A549 (cell line): ENCODE data around the gene NMUR2.

Source experiments
- BHLHE40 ChIP-seq: IDR thresholded peaks from 2 replicates; pipeline ENCODE4 v1.6.1; 2012; ENCODE audit warnings: low read depth, low read length, inconsistent platforms
- CEBPB ChIP-seq, 2 experiments: fragments of >200 bp in 1 of 2; sonication (Bioruptor Twin) in 1 of 2; formaldehyde crosslinking in 1 of 2; IDR thresholded peaks; 2 replicates each; pipeline ENCODE4 v1.6.1; 2012 to 2016
- CHD4 ChIP-seq: fragments of 200-600 bp; sonication (generic); IDR thresholded peaks from 2 replicates; pipeline ENCODE4 v1.6.1; 2016; ENCODE audit warnings: antibody characterized with exemption, mild to moderate bottlenecking, borderline replicate concordance
- HOXA7 ChIP-seq: fragments of 250-450 bp; sonication (Bioruptor Pico); IDR thresholded peaks from 2 replicates; pipeline ENCODE4 v1.5.0; 2020; ENCODE audit warnings: mild to moderate bottlenecking, moderate library complexity
- HOXB13 ChIP-seq: fragments of 250-450 bp; sonication (Bioruptor Pico); IDR thresholded peaks from 2 replicates; pipeline ENCODE4 v1.5.0; 2020; ENCODE audit warnings: low read depth, mild to moderate bottlenecking, moderate library complexity
- JUN ChIP-seq, 2 experiments: fragments of >200 bp; sonication (Bioruptor Twin); formaldehyde crosslinking; IDR thresholded peaks; 2 replicates in 1 of 2; 3 replicates in 1 of 2; pipeline ENCODE4 v1.6.1; 2016 to 2017
- MAFK ChIP-seq: fragments of 450-650 bp; IDR thresholded peaks from 2 replicates; pipeline ENCODE4 v1.6.1; 2014; ENCODE audit not compliant: partially characterized antibody
- ZNF302 ChIP-seq: fragments of 250-450 bp; sonication (Bioruptor Pico); IDR thresholded peaks from 2 replicates; pipeline ENCODE4 v1.9.0; 2021; ENCODE audit warnings: inconsistent platforms, mild to moderate bottlenecking, moderate library complexity
- TF ChIP-seq, protein P1 (sequence below): fragments of 150-350 bp; IDR thresholded peaks from 2 replicates; pipeline ENCODE4 v1.6.1; 2014; ENCODE audit warnings: low read depth, mild to moderate bottlenecking, low read length
- TF ChIP-seq, protein P2 (sequence below): fragments of >200 bp; sonication (Bioruptor Twin); formaldehyde crosslinking; IDR thresholded peaks from 3 replicates; pipeline ENCODE4 v1.5.1; 2016
- TF ChIP-seq, protein P3 (sequence below): fragments of 200-600 bp; sonication (generic); IDR thresholded peaks from 2 replicates; pipeline ENCODE4 v1.6.1; 2016; ENCODE audit warnings: antibody characterized with exemption, mild to moderate bottlenecking, moderate library complexity
- TF ChIP-seq, protein P4 (sequence below): IDR thresholded peaks from 2 replicates; pipeline ENCODE4 v1.6.1; 2012; ENCODE audit warnings: low read depth, borderline replicate concordance

DNA sequence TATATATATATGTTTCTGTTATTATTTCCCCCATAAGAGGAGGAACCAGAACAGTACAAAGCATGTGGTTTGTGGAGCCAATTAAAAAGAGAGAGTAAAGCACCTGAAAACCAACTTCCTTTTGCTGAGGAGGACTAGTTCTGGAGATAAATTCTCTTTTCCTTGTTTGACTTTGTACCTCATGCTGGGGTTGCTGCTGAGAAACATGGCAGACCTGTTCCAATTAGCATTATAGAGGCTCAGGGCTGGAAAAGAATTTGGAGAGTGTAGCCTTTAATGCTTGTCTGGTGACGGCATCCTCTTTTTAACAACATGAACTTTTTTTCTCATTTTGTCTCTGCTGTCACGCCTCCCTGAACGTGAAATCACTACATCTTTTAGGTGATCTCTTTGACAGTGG, 32.8 kb upstream of the NMUR2 start:
- TF ChIP-seq, protein P1, sequence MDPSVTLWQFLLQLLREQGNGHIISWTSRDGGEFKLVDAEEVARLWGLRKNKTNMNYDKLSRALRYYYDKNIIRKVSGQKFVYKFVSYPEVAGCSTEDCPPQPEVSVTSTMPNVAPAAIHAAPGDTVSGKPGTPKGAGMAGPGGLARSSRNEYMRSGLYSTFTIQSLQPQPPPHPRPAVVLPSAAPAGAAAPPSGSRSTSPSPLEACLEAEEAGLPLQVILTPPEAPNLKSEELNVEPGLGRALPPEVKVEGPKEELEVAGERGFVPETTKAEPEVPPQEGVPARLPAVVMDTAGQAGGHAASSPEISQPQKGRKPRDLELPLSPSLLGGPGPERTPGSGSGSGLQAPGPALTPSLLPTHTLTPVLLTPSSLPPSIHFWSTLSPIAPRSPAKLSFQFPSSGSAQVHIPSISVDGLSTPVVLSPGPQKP: no peak
- TF ChIP-seq JUN (IDR thresholded peaks at IDR 0.05) (no peak), CHD4 (no peak), CEBPB (IDR thresholded peaks at IDR 0.05) (no peak), HOXA7 (CRISPR knock-in tag) (no peak), BHLHE40 (no peak), MAFK (no peak), HOXB13 (CRISPR knock-in tag) (no peak), ZNF302 (CRISPR knock-in tag) (no peak)
- TF ChIP-seq, protein P2, sequence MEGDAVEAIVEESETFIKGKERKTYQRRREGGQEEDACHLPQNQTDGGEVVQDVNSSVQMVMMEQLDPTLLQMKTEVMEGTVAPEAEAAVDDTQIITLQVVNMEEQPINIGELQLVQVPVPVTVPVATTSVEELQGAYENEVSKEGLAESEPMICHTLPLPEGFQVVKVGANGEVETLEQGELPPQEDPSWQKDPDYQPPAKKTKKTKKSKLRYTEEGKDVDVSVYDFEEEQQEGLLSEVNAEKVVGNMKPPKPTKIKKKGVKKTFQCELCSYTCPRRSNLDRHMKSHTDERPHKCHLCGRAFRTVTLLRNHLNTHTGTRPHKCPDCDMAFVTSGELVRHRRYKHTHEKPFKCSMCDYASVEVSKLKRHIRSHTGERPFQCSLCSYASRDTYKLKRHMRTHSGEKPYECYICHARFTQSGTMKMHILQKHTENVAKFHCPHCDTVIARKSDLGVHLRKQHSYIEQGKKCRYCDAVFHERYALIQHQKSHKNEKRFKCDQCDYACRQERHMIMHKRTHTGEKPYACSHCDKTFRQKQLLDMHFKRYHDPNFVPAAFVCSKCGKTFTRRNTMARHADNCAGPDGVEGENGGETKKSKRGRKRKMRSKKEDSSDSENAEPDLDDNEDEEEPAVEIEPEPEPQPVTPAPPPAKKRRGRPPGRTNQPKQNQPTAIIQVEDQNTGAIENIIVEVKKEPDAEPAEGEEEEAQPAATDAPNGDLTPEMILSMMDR: no peak
- TF ChIP-seq, protein P3, sequence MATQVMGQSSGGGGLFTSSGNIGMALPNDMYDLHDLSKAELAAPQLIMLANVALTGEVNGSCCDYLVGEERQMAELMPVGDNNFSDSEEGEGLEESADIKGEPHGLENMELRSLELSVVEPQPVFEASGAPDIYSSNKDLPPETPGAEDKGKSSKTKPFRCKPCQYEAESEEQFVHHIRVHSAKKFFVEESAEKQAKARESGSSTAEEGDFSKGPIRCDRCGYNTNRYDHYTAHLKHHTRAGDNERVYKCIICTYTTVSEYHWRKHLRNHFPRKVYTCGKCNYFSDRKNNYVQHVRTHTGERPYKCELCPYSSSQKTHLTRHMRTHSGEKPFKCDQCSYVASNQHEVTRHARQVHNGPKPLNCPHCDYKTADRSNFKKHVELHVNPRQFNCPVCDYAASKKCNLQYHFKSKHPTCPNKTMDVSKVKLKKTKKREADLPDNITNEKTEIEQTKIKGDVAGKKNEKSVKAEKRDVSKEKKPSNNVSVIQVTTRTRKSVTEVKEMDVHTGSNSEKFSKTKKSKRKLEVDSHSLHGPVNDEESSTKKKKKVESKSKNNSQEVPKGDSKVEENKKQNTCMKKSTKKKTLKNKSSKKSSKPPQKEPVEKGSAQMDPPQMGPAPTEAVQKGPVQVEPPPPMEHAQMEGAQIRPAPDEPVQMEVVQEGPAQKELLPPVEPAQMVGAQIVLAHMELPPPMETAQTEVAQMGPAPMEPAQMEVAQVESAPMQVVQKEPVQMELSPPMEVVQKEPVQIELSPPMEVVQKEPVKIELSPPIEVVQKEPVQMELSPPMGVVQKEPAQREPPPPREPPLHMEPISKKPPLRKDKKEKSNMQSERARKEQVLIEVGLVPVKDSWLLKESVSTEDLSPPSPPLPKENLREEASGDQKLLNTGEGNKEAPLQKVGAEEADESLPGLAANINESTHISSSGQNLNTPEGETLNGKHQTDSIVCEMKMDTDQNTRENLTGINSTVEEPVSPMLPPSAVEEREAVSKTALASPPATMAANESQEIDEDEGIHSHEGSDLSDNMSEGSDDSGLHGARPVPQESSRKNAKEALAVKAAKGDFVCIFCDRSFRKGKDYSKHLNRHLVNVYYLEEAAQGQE: no peak
- TF ChIP-seq, protein P4, sequence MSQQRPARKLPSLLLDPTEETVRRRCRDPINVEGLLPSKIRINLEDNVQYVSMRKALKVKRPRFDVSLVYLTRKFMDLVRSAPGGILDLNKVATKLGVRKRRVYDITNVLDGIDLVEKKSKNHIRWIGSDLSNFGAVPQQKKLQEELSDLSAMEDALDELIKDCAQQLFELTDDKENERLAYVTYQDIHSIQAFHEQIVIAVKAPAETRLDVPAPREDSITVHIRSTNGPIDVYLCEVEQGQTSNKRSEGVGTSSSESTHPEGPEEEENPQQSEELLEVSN: no peak
